ENCODE results near the gene SEC61G.

DNA sequence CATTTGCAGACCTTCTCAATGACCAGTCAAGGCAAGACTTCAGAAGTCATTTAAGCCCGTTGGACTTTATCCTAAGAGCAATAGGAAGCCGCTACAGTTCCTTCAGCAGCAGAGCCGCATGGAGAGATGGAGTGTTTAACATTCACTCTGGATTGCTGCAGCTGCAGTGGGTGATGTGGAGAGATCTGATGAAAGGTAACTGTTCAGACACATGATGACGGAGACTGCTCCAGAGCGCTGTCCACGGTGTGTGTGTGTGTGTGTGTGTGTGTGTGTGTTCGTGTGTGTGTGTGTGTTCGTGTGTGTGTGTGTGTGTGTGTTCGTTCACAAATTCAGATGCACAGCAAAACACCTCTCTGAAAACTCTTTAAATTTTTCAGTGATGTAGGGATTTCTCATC is 37.0 kb downstream of the SEC61G start:
- TF ChIP-seq TOX (CRISPR knock-in tag; IDR thresholded peaks at IDR 0.05; ENCODE audit: borderline replicate concordance) (no peak), RARB (CRISPR knock-in tag; IDR thresholded peaks at IDR 0.05) (no peak), ZFP3 (CRISPR knock-in tag; IDR thresholded peaks at IDR 0.05) (no peak), CSDC2 (CRISPR knock-in tag; IDR thresholded peaks at IDR 0.05) (no peak), ZC3H10 (CRISPR knock-in tag; IDR thresholded peaks at IDR 0.05) (no peak), OSR1 (CRISPR knock-in tag; IDR thresholded peaks at IDR 0.05) (no peak)
- TF ChIP-seq, protein P1, sequence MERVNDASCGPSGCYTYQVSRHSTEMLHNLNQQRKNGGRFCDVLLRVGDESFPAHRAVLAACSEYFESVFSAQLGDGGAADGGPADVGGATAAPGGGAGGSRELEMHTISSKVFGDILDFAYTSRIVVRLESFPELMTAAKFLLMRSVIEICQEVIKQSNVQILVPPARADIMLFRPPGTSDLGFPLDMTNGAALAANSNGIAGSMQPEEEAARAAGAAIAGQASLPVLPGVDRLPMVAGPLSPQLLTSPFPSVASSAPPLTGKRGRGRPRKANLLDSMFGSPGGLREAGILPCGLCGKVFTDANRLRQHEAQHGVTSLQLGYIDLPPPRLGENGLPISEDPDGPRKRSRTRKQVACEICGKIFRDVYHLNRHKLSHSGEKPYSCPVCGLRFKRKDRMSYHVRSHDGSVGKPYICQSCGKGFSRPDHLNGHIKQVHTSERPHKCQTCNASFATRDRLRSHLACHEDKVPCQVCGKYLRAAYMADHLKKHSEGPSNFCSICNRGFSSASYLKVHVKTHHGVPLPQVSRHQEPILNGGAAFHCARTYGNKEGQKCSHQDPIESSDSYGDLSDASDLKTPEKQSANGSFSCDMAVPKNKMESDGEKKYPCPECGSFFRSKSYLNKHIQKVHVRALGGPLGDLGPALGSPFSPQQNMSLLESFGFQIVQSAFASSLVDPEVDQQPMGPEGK (CRISPR knock-in tag; IDR thresholded peaks at IDR 0.05; ENCODE audit: borderline replicate concordance), result no peak
- TF ChIP-seq, protein P2, sequence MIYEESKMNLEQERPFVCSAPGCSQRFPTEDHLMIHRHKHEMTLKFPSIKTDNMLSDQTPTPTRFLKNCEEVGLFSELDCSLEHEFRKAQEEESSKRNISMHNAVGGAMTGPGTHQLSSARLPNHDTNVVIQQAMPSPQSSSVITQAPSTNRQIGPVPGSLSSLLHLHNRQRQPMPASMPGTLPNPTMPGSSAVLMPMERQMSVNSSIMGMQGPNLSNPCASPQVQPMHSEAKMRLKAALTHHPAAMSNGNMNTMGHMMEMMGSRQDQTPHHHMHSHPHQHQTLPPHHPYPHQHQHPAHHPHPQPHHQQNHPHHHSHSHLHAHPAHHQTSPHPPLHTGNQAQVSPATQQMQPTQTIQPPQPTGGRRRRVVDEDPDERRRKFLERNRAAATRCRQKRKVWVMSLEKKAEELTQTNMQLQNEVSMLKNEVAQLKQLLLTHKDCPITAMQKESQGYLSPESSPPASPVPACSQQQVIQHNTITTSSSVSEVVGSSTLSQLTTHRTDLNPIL (CRISPR knock-in tag; IDR thresholded peaks at IDR 0.05; ENCODE audit: low read depth), result no peak
- TF ChIP-seq, protein P3, sequence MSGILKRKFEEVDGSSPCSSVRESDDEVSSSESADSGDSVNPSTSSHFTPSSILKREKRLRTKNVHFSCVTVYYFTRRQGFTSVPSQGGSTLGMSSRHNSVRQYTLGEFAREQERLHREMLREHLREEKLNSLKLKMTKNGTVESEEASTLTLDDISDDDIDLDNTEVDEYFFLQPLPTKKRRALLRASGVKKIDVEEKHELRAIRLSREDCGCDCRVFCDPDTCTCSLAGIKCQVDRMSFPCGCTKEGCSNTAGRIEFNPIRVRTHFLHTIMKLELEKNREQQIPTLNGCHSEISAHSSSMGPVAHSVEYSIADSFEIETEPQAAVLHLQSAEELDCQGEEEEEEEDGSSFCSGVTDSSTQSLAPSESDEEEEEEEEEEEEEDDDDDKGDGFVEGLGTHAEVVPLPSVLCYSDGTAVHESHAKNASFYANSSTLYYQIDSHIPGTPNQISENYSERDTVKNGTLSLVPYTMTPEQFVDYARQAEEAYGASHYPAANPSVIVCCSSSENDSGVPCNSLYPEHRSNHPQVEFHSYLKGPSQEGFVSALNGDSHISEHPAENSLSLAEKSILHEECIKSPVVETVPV (CRISPR knock-in tag; IDR thresholded peaks at IDR 0.05), result no peak
